DMS79 (cell line): ENCODE data around the gene FKBP6.
"Not testable (repeated sequence)": the region's sequence is repeated elsewhere in the genome, so short reads cannot be mapped to it uniquely, and the experiment has no call there.

ENCODE experiments used
- DNase-seq: peaks from one replicate; lab custom pipeline; 2025; lab: John Stamatoyannopoulos, UW

FKBP6 gene, protein sequence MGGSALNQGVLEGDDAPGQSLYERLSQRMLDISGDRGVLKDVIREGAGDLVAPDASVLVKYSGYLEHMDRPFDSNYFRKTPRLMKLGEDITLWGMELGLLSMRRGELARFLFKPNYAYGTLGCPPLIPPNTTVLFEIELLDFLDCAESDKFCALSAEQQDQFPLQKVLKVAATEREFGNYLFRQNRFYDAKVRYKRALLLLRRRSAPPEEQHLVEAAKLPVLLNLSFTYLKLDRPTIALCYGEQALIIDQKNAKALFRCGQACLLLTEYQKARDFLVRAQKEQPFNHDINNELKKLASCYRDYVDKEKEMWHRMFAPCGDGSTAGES

DNA sequence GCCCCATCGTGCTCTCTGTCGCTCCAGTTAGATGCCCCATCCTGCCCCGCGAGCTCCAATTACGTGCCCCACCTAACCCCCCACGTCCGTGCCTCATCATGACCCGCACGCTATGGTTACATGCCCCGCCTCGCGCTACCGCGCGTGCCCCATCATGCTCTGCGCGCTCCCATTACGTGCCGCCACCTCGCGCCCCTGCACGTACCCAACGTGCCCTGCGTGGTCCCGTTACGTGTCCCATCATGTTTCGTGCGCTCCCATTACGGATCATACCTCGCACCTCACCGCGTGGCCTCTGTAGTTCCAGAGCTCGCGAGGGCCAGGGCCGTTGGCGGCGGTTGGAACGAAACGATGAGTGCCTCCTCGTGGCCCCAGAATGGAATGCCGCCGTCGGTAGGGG is at the start of gene FKBP6, which contains the start of gene TRIM50:
Gene FKBP6 (plus strand): TSS at position 240 of the 400 bp plus-strand sequence. CDS start 268 bp downstream, outside the sequence.
Gene TRIM50 (minus strand): TSS at position 161 of the 400 bp plus-strand sequence. CDS start 3,295 bp downstream, outside the sequence.
- DNase-seq = not testable (repeated sequence)

DNA sequence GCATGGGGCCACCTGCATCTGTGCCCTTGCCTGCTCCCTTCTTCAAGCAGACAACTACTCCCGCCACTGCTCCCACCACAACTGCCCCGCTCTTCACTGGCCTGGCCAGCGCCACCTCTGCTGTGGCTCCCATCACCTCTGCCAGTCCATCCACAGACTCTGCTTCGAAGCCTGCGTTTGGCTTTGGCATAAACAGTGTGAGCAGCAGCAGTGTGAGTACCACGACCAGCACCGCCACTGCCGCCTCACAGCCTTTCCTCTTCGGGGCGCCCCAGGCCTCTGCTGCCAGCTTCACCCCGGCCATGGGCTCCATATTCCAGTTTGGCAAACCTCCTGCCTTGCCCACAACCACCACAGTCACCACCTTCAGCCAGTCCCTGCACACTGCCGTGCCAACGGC is 30.7 kb upstream of the FKBP6 start:
- not testable (repeated sequence) for DNase-seq

DNA sequence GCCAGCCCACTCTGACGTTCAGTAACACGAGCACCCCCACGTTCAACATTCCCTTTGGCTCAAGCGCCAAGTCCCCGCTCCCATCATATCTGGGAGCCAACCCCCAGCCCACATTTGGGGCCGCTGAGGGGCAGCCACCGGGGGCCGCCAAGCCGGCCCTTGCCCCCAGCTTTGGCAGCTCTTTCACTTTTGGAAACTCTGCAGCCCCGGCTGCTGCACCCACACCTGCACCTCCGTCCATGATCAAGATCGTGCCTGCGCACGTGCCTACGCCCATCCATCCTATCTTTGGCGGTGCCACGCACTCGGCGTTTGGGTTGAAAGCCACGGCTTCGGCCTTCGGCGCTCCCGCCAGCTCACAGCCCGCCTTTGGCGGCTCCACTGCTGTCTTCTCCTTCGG is 30.3 kb upstream of the FKBP6 start:
- not testable (repeated sequence) for DNase-seq

DNA sequence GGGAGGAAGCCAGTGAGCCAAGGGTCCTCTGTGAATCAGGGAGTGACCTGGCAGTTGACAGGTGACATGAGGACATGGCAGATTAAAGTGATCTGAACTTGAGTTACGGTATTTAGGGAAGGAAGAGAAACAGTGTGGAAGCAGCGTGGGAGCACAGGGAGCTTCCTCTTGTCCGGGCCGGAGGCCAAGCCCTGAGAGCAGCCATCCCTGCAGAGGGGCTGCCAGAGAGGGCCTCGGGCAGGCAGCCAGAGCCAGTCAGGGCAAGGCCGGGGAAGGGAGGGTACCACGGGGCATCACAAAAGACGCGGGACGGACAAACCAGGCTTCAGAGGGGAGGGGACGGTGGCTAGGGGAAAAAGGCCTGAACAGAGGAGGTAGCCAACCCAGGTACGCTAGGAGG is 28.1 kb upstream of the FKBP6 start:
- DNase-seq = not testable (repeated sequence)

DNA sequence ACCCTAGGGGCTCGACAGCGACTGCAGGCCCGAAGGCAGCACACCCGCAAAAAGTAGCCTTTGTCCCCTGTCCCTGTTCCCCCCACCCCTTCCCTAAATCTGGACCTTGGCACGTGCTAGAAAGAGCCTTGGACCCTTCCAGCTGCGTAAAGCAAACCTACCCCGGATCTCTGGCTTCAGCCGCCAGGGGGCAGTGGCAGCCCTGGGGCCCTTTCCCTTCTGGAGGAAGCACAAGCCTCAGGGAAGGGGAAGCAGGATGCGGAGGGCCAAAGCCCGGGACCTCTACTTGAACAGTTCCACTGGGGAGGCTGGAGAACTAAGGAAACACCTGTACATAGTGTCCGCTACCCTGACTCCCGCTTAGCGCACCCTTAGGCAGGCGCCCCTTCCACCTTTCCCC is 26.9 kb upstream of the FKBP6 start:
- not testable (repeated sequence) for DNase-seq

DNA sequence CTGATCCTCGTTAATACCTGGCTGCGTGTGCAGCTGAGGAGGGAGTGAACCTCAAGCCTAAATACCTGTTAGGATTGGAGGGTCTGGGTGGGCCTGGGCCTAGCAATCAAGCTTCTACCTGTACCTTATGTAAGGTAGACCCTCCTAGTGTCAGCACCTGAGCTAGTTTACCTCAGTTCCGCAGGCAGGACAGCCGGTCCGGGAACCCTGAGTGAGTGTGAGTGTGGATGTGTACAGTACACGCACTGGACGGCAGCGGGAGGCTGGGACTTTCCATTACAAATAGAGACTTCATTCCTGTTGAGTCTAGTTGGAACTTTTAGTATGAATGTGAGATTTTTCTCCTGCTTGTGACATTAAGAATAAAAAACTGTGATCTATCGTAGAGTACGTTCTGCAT is 25.1 kb upstream of the FKBP6 start:
- DNase-seq = not testable (repeated sequence)

DNA sequence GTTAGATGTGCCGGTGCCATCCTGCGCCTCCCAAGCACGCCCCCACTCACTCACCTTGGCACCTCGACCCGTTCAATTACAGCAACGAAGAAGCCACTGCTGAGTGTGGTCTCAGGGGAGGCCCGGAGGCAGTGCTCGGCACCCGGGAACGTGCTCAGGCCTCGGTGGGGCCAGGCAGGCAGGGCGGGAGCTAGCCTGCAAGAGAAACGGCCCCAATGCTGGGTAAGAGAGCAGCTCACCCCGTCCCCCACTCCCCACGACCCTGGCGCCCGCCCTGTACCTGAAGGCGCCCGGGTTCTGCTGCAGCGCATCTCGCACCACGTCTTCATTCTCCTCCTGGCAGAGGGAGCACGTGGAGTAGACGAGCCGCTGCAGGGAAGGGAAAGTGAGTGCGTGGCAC is 24.4 kb upstream of the FKBP6 start:
- DNase-seq = no peak

DNA sequence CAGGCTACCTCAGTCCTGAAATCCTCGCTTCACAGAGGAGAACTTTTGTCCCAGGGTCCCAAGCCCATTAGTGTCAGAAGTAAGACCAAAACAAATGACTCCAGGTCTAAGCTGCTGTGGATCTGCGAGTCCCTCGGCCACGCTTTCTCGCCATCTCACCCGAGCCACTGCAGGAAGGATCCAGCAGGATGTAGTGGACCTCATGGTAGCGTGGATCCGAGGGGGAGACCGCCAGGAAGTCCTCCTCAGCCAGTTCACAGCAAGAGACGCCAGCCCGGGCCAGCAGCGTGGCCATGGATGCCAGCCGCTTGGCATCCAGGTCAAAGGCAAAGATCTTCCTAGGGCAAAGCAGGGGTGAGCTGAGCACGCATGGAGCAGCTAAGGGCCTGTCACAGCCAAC is 23.9 kb upstream of the FKBP6 start:
- no peak for DNase-seq

DNA sequence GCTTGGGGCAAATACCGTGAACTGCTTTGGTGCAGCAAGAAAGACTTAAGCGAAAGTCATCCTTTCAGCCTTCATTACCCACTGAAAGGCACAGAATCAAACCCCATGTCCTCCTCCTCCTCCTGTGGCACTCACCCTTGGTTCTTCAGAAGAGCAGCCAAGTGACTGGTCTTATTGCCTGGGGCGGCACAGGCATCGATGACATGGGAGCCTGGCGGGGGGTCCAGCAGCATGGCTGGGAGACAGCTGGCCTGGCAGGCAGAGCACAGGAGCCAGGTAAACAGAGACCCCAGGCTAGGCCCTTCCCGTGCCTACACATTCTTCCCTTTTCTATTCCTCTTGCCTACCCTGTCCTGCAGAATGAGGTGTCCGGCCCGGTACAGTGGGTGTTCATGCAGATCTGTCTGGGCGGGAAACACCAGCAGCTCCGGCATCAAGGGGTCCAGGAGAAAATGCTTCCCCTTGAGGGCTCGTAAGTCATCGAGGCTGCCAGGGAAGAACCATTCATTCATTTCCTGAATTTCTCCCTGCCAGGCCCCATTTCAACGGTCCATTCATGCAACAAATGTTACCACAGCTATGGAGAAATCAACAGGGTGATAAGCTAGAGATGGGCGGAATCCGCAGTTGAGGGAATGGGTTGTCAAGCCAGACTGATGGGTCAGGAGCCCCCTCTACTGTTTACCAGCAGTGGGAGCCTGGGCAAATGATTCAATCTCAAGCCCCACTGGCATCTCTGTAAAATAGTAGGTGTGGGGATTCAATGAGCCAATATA is 23.2 kb upstream of the FKBP6 start:
- DNase-seq = not testable (repeated sequence)

DNA sequence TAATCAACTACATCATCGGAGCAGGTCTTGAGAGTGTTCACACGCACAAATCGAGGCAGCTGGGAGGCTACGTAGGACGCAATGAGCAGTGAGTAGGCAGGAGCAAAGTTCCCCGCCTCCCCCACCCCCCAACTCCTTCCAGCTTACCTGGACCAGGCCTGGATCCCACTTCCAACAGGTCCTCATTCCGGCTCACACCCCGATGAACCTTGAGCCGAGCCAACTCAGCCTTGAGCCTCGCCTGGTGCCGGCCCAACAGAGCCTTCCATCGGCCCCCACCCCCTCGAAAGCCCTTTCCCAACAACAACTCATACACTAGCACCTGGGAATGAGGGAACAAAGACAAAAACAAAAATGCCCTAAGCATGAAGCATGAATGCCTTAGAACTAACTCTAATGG is 20.5 kb upstream of the FKBP6 start:
- DNase-seq = no peak

DNA sequence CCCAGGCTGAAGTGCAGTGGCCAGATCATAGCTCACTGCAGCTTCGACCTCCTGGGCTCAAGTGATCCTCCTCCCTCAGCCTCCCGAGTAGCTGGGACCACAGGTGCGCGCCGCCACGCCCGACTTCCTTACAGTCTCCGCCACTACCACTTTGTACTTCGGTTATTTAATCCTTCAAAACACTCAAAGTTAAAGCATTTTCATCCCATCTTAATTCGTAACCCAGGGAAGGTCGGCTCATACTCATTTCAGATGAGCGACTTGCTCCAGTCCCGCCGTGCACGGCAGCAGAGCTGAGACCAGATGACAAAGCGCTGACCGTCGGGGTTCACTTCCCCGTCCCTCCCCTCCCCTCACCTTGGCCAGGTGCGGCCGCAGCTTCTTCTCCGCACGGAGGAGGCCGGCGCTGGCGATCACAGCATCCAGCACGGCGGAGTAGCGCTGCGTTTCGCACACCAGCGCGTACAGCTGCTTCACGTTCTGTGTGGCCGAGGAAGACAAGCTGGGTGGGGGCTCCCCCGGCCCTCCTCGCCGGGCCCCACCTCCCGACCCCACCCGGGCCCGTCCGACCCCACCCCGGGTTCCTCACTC is 19.8 kb upstream of the FKBP6 start:
- no peak for DNase-seq

DNA sequence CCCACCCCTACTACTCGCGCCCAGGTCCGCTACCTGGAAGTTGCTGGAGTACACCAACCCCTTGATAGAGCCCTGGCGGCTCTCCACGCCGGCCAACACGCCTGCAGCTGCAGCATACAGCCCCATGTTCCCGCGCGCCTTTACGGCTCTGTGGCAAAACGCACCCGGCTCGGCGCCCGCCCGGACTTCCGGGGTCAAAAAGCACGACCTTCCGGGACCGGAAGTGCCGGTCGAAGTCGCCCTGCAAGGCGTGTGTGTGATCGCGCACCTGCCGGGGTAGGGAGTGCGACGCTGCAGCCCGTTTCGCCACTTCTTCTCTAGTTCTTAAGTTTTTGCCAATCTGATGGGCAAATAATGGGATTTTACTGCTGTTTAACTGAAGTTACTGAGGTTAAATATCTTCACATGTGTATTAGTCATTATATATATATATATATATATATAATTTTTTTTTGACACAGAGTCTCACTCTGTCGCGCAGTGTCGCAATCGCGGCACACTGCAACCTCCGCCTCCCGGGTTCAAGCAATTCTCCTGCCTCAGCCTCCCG is 19.2 kb upstream of the FKBP6 start, which contains the start of gene NSUN5:
Gene NSUN5 (minus strand): TSS at position 162 of the 550 bp plus-strand sequence. CDS start 36 bp downstream, at position 126.
- DNase-seq = peak; percentile 74

DNA sequence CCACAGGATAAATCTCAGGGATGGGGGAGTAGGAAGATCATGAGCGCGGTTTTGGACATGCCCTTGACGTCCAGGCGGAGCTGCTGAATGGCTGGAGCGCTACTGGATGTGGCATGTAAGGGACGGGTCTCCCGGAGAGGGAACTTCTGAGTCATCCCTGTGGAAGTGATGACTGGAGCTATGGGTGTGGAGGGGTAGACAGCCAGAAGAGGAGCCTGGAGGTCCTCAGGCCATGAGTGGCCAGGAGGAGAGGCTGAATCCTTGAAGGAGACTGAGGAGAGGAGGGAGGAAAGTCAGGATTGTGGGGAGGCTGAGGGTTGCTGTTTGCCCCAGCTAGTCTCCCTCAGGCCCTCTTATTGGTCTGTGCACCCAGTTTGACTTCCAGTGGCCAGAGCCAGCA is 16.5 kb upstream of the FKBP6 start:
- DNase-seq = not testable (repeated sequence)

DNA sequence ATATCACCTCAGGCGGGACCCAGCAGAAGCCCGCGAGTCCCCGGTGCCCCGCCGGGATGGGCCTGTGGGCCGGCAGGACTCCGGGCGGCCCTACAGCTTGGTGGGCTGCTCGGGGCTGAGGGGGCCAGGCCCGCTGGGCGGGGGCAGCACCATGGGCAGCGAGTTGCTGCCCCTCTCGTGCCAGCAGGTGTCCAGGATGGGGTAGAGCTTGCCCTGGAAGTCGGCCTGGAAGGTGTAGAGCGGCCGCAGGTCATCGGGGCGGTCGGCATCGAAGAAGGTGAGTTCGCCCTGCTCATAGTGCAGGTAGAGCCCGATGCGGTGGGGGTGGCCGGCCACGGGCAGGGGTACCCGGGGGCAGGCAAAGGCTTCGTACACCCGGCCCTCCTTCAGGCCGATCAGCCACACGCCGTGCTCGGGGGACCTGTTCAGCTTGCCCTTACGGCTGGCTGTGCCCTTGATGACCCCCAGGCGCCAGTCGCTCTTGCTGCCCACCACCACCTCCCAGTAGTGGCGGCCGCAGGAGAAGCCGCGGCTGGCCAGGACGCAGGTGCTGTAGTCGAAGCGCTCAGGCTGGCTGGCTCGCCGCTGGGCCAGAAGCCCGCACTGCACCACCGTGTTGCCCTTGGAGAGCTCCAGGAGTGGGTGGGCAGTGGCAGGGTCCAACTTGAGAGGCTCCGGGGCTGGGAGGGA is 15.0 kb upstream of the FKBP6 start:
- DNase-seq = no peak

DNA sequence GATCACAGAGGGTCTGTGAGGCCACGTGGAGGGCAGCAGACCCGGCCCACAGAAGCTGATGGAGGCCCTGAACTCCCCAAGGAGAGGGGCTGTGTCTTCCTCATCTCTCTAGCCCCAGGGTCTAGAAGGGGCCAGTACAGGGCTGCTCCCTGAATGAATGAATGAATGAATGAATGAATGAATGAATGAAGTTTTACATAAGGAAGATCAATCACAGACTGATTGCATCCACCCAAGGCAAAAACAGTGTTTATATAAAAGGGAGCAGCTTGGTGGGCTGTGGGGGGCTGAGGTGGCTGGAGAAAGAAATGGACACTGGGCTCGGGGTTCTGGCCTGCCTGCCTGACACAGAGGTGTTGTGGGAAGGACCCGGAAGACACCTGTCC is 14.4 kb upstream of the FKBP6 start:
- no peak for DNase-seq

DNA sequence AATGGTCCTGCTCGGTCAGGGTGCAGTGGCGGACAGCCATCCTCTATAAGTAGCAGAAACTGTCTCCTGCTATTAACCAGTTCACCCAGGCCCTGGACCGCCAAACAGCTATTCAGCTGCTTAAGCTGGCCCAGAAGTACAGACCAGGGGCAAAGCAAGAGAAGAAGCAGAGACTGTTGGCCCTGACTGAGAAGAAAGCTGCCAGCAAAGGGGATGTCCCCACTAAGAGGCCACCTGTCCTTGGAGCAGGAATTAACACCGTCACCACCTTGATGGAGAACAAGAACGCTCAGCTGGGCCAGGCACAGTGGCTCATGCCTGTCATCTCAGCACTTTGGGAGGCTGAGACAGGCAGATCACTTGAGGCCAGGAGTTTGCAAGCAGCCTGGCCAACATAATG is 13.7 kb upstream of the FKBP6 start:
- no peak for DNase-seq

DNA sequence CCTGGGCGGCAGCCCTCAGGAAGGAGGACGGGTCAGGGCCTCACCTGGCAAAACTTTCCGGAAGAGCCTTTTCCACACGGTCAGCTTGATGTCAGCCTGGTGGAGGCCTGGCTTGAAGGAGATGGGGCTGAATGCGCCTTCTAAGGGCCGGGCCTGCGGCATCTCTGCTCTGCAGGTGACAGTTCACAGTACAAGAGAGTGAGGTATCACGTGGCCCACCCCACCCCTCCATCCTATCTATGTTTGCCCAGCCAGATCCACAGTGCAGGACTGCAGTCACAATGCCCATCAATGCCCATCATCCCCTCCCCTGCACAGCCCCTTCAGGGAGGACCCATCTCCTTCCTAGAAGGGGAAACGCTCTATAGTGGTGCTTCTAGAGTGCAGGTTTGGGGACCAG is 11.4 kb upstream of the FKBP6 start:
- no peak for DNase-seq

DNA sequence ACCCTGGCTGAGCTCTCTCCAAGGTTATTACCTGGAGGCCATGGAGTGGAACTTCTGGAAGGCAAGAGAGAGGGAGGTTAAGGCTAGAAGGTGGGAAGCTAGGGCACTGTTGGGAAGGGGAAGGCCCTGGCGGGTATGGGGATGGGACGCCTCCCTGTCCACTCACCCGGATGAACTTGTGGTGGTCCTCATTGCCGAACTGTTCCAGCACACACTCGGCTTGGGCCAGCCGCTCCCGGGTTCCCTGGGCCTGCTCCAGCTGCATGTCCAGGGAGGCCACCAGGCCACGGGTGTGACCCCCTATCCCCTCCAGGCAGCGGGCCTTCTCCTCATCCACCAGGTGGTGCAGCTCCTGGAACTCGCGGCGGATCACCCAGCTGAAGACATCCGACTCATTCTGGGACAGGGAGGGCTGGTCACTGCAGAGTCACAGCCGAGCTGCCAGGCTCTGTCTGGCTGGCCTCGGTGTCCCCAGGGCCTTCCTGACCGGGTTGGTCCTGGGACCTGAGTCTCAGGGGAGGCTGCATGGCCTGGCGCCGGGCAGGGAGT is 9.2 kb upstream of the FKBP6 start:
- DNase-seq = not testable (repeated sequence)

DNA sequence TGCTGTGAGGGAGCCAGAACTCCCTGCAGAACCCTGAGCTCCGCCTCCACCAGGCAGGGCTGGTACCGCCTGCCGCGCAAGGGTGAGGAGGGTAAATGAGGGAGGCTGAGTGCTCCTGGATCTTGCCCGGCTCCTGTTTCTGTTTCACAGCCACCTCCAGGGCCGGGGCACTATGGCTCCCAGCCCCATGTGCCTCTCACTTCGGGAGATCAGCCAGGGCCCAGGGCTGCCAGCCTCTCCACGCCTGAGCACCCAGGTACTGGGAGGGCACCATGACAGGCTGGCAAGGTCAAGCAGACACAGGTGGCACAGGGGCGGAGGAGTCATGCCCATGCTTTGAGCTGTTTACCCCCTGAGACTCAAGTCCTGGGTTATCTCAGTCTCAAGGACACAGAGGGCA is 8.4 kb upstream of the FKBP6 start:
- DNase-seq = not testable (repeated sequence)

DNA sequence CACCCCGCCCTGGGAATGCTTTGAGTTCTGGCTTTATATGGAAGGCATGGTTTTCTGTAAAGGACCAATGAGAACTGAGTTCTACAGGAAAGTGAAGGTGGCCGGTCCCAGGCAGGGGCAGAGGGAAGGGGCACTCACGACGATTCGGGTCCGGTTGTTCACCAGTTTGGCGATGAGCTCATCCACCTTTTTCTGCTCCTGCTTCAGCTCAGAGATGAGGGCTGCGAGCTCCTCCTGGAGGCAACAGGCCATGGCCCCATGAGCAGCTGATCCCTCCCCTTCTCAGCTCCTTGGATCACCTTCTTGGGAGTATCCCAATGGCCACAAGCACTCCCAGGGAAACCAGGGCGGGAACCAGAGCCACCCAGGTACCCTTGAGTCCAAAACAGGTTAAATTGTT is 8.0 kb upstream of the FKBP6 start:
- not testable (repeated sequence) for DNase-seq

DNA sequence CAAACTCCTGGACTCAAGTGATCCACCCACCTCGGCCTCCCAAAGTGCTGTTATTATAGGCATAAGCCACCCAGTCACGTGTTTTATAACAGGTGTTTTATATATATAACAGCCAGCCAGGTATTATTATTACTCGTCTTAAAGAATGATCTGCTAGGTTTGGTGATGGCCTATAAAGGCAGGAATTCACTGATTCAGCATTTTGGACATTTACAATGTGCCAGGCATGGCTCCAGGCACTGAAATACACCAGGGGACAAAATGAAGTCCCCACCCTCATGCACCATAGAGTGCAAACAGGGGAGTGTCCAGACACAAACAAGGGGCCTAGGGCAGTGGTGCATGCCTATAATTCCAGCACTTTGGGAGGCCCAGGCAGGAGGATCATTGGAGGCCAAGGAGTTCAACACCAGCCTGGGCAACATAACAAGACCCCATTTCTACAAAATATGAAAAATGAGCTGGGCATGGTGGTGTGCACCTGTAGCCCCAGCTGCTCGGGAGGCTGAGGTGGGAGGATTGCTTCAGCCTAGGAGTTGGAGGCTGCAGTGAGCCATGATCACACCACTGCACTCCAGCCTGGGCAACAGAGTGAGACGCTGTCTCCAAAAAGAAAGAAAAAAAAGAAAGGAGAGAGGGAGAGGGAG is 4.4 kb upstream of the FKBP6 start:
- DNase-seq = not testable (repeated sequence)
